K562 (cell line): Measurements from ENCODE around the gene RBBP4. TPM values are rescaled to one million over a fixed set of nuclear protein-coding genes. Genes with fewer than 3 reads are reported as not detected.
A peak's percentile ranks its signal among the peaks of the same experiment; 100 is the strongest.

Source experiments
- BRD4 ChIP-seq: fragments of 200-600 bp; sonication (generic); IDR thresholded peaks from 2 replicates; pipeline ENCODE4 v1.6.1; 2017; ENCODE audit warnings: inconsistent platforms
- HDAC8 ChIP-seq: fragments of 450-650 bp; IDR thresholded peaks from 2 replicates; pipeline ENCODE4 v1.6.1; 2016; ENCODE audit warnings: mild to moderate bottlenecking, missing genetic modification characterization, moderate library complexity, missing compliant biosample characterization
- MGA ChIP-seq: fragments of 450-650 bp; IDR thresholded peaks from 2 replicates; pipeline ENCODE4 v1.6.1; 2016; ENCODE audit warnings: mild to moderate bottlenecking, moderate library complexity
- PKNOX1 ChIP-seq: fragments of 450-650 bp; IDR thresholded peaks from 2 replicates; pipeline ENCODE4 v1.6.1; 2016
- STAT6 ChIP-seq: sonication (generic); formaldehyde crosslinking; IDR thresholded peaks from 2 replicates; pipeline ENCODE4 v1.8.1; 2023; ENCODE audit warnings: mild to moderate bottlenecking, missing genetic modification reagents
- ZNF280A ChIP-seq: fragments of 450-650 bp; IDR thresholded peaks from 2 replicates; pipeline ENCODE4 v1.6.1; 2018; ENCODE audit warnings: mild to moderate bottlenecking, low read depth; ENCODE audit not compliant: partially characterized antibody
- ZNF655 ChIP-seq: fragments of 250-450 bp; sonication (Bioruptor Pico); IDR thresholded peaks from 2 replicates; pipeline ENCODE4 v1.5.0; 2021
- polyA plus RNA-seq, 8 experiments: library from polyadenylated mRNA; depleted of rRNA in 4 of 8; stranded (reverse) in 5 of 8; unstranded in 3 of 8; fragments of >200 nt; fragmentation: Nextera tagmentation in 2 of 8; fragmentation: Illumina TruSeq in 1 of 8; extraction: Ambion mirVana in 2 of 8; extraction: Trizol in 1 of 8; gene quantifications; 2 replicates each; pipeline versions ENCODE4 v1.2.1 to v1.2.3, GENCODE V29; 2011 to 2014; ENCODE audit warnings: inconsistent platforms in 1 of 8, missing spikeins in 1 of 8
- total RNA-seq, 7 experiments: library from RNA; depleted of rRNA in 6 of 7; stranded (reverse); fragments of >200 nt in 6 of 7; fragmentation: Illumina TruSeq in 2 of 7; extraction: Trizol in 2 of 7; gene quantifications; 2 replicates each; pipeline versions ENCODE4 v1.2.1 to v1.2.3, GENCODE V29; 2011 to 2021; ENCODE audit warnings: low replicate concordance in 1 of 7

Gene RBBP4
- total and polyA plus RNA-seq, 9 of the 15 experiments (the other 6 are each of a cell fraction or from before 2014, with no cell fraction given) = 185 to 409 (median 259) TPM

- 0 out of 2 replicates have a peak, but pooled peaks have one; percentile 88 for TF ChIP-seq STAT6 (CRISPR knock-in tag)
- no peak for TF ChIP-seq ZNF280A
- TF ChIP-seq BRD4 = peak; percentile 99
- TF ChIP-seq ZNF655 (CRISPR knock-in tag) = no peak
- peak; percentile 99 for TF ChIP-seq MGA
- TF ChIP-seq HDAC8 (tag) = peak; percentile 99
- peak; percentile 41 for TF ChIP-seq PKNOX1
These were observed at the start of gene RBBP4 (continued) for GRCh38 chr1:32650752-32651460.
